MCF 10A (cell line): Measurements from ENCODE around the gene RPTOR. TPM values are rescaled to one million over a fixed set of nuclear protein-coding genes. Genes with fewer than 3 reads are reported as not detected.

Experiments used
- BruUV-seq: library from RNA; stranded (reverse); fragments of 400-500 nt; replicated peaks from 2 replicates; lab custom pipeline; 2021; lab: Mats Ljungman, UMichigan
- CTCF ChIA-PET: fragments of 300-600 bp; sonication (Branson Sonifier 250); formaldehyde crosslinking; extraction: SDS; loops from one replicate; lab custom pipeline; 2021; ENCODE audit warnings: antibody characterized with exemption, inconsistent platforms; lab: Yijun Ruan, JAX
- POLR2A ChIA-PET: fragments of 300-600, 350-650 bp; sonication (Branson Sonifier 250); formaldehyde crosslinking; extraction: SDS; loops from one replicate; lab custom pipeline; 2020; ENCODE audit warnings: antibody characterized with exemption, inconsistent platforms; lab: Yijun Ruan, JAX
- DNase-seq: peaks from one replicate; pipeline ENCODE4 v3.0.0-alpha.2; 2018; ENCODE audit not compliant: unreplicated experiment
- H3K27ac Mint-ChIP-seq: one replicate; pipeline ENCODE4 v1.8.0; 2022; ENCODE audit warnings: mild to moderate bottlenecking, low read depth, mixed read lengths; ENCODE audit not compliant: unreplicated experiment
- H3K27me3 Mint-ChIP-seq: one replicate; pipeline ENCODE4 v1.8.0; 2022; ENCODE audit warnings: mixed read lengths; ENCODE audit not compliant: insufficient read depth, unreplicated experiment
- H3K36me3 Mint-ChIP-seq: one replicate; pipeline ENCODE4 v1.8.0; 2022; ENCODE audit warnings: mild to moderate bottlenecking, moderate library complexity, mixed read lengths; ENCODE audit not compliant: insufficient read depth, unreplicated experiment
- H3K4me1 Mint-ChIP-seq: one replicate; pipeline ENCODE4 v1.8.0; 2022; ENCODE audit warnings: mixed read lengths; ENCODE audit not compliant: insufficient read depth, unreplicated experiment
- H3K4me3 Mint-ChIP-seq: one replicate; pipeline ENCODE4 v1.8.0; 2022; ENCODE audit warnings: mild to moderate bottlenecking, moderate library complexity, mixed read lengths; ENCODE audit not compliant: unreplicated experiment
- H3K9me3 Mint-ChIP-seq: one replicate; pipeline ENCODE4 v1.8.0; 2022; ENCODE audit warnings: mixed read lengths; ENCODE audit not compliant: unreplicated experiment
- intact Hi-C: fragments of 100-400 bp; cut with micrococcal nuclease; formaldehyde crosslinking; loops from 2 replicates; pipeline ENCODE4 v1.14.1; 2022
- total RNA-seq: library from RNA; stranded (reverse); gene quantifications from 2 replicates; pipeline ENCODE4 v1.2.3, GENCODE V29; 2022
- TF ChIP-seq, protein P1 (sequence below): fragments of 200-600 bp; IDR thresholded peaks from one replicate; pipeline ENCODE4 v1.8.0; 2022; ENCODE audit warnings: antibody characterized with exemption, mild to moderate bottlenecking; ENCODE audit not compliant: unreplicated experiment

RPTOR gene
- total RNA-seq, 1 experiment from 2014 or later, result 41.3 TPM

DNA sequence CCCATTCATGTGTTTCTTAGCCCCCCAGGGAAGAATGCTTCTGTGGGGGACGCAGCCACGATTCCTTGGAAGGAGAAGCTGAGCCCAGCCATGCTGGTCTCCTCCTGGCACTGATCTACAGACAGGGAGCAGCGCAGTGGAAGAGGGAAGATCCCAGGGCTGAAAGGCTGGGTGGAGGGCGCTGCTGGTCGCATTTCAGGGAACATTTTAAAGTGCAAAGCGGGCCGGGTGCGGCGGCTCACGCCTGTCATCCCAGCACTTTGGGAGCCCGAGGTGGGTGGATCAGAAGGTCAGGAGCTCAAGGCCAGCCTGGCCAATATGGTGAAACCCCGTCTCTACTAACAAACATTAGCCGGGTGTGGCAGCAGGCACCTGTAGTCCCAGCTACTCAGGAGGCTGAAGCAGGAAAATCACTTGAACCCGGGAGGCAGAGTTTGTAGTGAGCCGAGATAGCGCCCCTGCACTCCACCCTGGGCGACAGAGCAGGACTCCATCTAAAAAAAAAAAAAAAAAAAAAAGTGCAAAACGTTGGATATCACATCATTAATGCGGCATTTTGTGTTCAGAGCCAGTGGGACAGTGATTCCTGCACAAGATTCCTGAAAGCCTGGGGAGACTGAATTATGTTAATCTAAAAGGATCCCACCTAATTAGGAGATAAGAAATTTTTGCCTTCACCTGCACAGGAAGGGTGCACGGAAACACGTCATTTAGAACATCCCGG, 446.4 kb downstream of the RPTOR start:
- Mint-ChIP-seq H3K4me1 (no peaks in the 10 kb centered on the region), H3K9me3 (no peaks in the 10 kb centered on the region), H3K27me3 (no peaks in the 10 kb centered on the region), H3K4me3 (peak overlapping the region; percentile 66), H3K27ac (no peak overlapping the region), H3K36me3 (peaks cover 15% of the 10 kb centered on the region)
- intact Hi-C loops, result no loop called here
- TF ChIP-seq, protein P1, sequence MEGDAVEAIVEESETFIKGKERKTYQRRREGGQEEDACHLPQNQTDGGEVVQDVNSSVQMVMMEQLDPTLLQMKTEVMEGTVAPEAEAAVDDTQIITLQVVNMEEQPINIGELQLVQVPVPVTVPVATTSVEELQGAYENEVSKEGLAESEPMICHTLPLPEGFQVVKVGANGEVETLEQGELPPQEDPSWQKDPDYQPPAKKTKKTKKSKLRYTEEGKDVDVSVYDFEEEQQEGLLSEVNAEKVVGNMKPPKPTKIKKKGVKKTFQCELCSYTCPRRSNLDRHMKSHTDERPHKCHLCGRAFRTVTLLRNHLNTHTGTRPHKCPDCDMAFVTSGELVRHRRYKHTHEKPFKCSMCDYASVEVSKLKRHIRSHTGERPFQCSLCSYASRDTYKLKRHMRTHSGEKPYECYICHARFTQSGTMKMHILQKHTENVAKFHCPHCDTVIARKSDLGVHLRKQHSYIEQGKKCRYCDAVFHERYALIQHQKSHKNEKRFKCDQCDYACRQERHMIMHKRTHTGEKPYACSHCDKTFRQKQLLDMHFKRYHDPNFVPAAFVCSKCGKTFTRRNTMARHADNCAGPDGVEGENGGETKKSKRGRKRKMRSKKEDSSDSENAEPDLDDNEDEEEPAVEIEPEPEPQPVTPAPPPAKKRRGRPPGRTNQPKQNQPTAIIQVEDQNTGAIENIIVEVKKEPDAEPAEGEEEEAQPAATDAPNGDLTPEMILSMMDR, result no peak
- BruUV-seq, result no TSS peak
- CTCF ChIA-PET, result interaction anchor here (0.6 to 1.3 kb wide), 2 partner anchors 11 to 538 kb away, joined by 3 to 4 read pairs; no protein-coding TSS in a partner anchor
- DNase-seq, result no peak
- POLR2A ChIA-PET, result interaction anchor here (0.6 to 1.0 kb wide), 4 partner anchors 24 to 104 kb away, joined by 3 to 5 read pairs (median 4); no protein-coding TSS in a partner anchor

DNA sequence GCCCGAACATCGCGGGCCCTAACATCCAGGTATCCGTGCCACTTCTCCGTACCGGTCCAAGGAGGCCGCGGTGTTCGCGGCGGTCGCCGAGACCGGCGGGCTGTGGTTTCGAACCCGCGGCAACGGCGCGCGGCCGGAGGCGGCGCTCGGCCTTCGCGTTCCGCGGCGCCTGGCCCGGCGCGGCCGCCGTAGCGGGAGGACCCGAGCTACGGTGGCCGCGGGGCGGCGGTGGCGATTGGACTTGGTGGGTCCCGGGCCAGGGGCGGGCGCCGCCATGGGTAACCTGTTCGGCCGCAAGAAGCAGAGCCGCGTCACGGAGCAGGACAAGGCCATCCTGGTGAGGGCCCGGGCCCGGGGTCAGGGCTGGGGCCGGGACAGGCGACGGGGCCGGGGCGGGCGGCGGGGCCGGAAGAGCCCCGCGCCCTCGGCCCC, 447.0 kb downstream of the RPTOR start, which contains the start of gene CHMP6:
CHMP6 (plus strand) TSS at position 197 of the 432 bp plus-strand sequence; CDS start at position 275, 78 bp downstream.
- H3K36me3 Mint-ChIP-seq, result peaks cover 19% of the 10 kb centered on the region
- CTCF ChIA-PET, result interaction anchor here (0.6 to 1.3 kb wide), 2 partner anchors 11 to 538 kb away, joined by 3 to 4 read pairs; no protein-coding TSS in a partner anchor

DNA sequence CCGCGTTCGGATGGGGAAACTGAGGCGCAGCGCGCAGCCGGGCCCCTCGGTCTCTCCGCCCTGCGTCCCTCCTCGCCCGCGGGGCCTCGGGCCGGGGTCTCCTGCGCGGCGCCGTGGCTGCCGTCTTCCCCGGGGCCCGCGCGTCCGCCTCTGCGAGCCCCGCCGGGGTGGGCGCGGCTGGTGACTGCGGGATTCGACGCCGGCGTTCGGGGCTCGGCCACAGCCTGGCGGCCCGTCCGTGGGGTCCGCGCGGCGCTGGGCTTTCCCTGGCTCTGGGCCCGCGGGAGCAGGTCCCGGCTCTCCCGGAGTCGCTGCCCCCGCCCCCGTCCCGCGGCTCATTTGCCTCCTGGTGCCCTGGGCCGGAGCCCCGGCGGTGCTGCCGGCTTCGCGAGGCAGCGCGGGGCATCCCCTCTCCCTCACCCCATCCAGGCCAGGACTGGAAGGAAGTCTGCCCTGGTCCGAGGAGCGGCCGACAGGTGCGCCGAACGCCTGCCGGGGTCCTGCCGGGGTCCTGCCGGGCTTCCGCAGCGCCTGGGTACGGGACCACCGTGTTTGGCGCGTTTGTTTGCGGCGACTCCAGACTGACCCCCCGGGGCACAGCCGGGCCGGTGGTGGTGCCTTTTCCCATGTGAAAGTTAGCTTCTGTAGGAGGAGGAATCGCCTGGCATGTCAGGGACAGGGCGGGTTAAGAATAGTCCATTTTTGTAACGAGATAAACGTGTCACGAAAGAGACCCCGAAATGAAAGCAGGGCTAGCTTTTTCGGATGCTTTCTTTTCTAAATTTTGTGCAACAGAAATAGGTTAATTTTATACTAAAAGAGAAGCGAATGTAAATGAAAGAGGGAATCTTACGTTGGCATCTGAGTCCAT, 447.7 kb downstream of the RPTOR start:
- ChIA-PET CTCF (interaction anchor here (0.6 to 1.3 kb wide), 2 partner anchors 10 to 135 kb away, joined by 3 read pairs; no protein-coding TSS in a partner anchor), POLR2A (interaction anchor here (0.6 to 1.9 kb wide), 7 partner anchors 9 to 572 kb away, joined by 3 to 7 read pairs (median 4); partner anchors contain the start of genes NDUFAF8 and TEPSIN)
- Mint-ChIP-seq H3K4me1 (no peaks in the 10 kb centered on the region), H3K9me3 (no peaks in the 10 kb centered on the region), H3K4me3 (peak overlapping the region; percentile 69), H3K36me3 (peaks cover 25% of the 10 kb centered on the region), H3K27ac (peak overlapping the region; percentile 74), H3K27me3 (no peaks in the 10 kb centered on the region)
- DNase-seq, result no peak
- intact Hi-C loops, result no loop called here
- TF ChIP-seq, protein P1, result no peak
- BruUV-seq, result TSS peak; percentile 73

More for the DNA sequence above, 447.0 kb downstream of the RPTOR start, which contains the start of gene CHMP6:
- POLR2A ChIA-PET, result interaction anchor here (0.6 to 1.0 kb wide), 4 partner anchors 23 to 103 kb away, joined by 3 to 5 read pairs (median 4); no protein-coding TSS in a partner anchor
- no TSS peak for BruUV-seq
- peak within 1 kb of the TSS; percentile 74 for H3K27ac Mint-ChIP-seq
- H3K4me3 Mint-ChIP-seq, result peak within 1 kb of the TSS; percentile 69
- TF ChIP-seq, protein P1, result no peak
- intact Hi-C loops, result no loop called here
- no peaks in the 10 kb centered on the region for H3K4me1 Mint-ChIP-seq
- no peaks in the 10 kb centered on the region for H3K27me3 Mint-ChIP-seq
- DNase-seq, result peak; percentile 69
- no peaks in the 10 kb centered on the region for H3K9me3 Mint-ChIP-seq
